Gastroesophageal sphincter (tissue), 3 donors: Measurements from ENCODE around the gene RHBDF2.

Source experiments
- CTCF ChIP-seq, 4 experiments: fragments of 200-600 bp in 2 of 4; fragments of 450-650 bp in 2 of 4; sonication (generic) in 1 of 4; IDR thresholded peaks; one replicate each; pipeline ENCODE4 v1.5.1; 2017 to 2019; ENCODE audit warnings: antibody characterized with exemption in 4 of 4, mild to moderate bottlenecking in 2 of 4, moderate library complexity in 2 of 4
- EP300 ChIP-seq: sonication (generic); formaldehyde crosslinking; IDR thresholded peaks from one replicate; pipeline ENCODE4 v1.6.1; 2017; ENCODE audit warnings: antibody characterized with exemption, mild to moderate bottlenecking
- POLR2A ChIP-seq, 2 donors: fragments of 450-650 bp; IDR thresholded peaks; one replicate each; pipeline ENCODE4 v1.6.1; 2017; ENCODE audit warnings: antibody characterized with exemption in 2 of 2, mild to moderate bottlenecking in 2 of 2, moderate library complexity in 1 of 2
- POLR2AphosphoS5 ChIP-seq: sonication (generic); formaldehyde crosslinking; IDR thresholded peaks from one replicate; pipeline ENCODE4 v1.6.1; 2017; ENCODE audit warnings: antibody characterized with exemption

- TF ChIP-seq CTCF (IDR thresholded peaks at IDR 0.05) (no peak), POLR2A (IDR thresholded peaks at IDR 0.05) (no peak), POLR2AphosphoS5 (no peak), EP300 (no peak)
Observed at GRCh38 chr17:76510831-76511244, 9.6 kb upstream of the RHBDF2 start.
